ENCODE results near the gene PHKG1.
"Not testable (repeated sequence)": the region's sequence is repeated elsewhere in the genome, so short reads cannot be mapped to it uniquely, and the experiment has no call there.

Gene PHKG1

GRCh38 chr7:56115852-56116538 is 23.2 kb upstream of the PHKG1 start, which contains the start of gene NUPR2:
Gene NUPR2 (minus strand): TSS chr7:56116417. CDS start chr7:56116314, 103 bp downstream.
- Histone ChIP-seq H4K20me1 (ENCODE audit: insufficient read depth, low read length) (no peaks in the 10 kb centered on the region), H2AFZ (ENCODE audit: low read length) (no peak within 1 kb of the TSS), H3K4me2 (ENCODE audit: low read length) (no peak within 1 kb of the TSS), H3K79me2 (ENCODE audit: insufficient read depth, low read length) (no peaks in the 10 kb centered on the region), H3K4me1 (ENCODE audit: insufficient read depth, low read length, severe bottlenecking) (no peaks in the 10 kb centered on the region), H3K27me3 (ENCODE audit: insufficient read depth, low read length) (no peaks in the 10 kb centered on the region), H3K27ac (ENCODE audit: low read depth, low read length, poor library complexity, severe bottlenecking) (no peak within 1 kb of the TSS), H3K9me2 (ENCODE audit: low read depth, low read length) (no peaks in the 10 kb centered on the region), H3K9ac (ENCODE audit: low read length) (no peak within 1 kb of the TSS), H3F3A (ENCODE audit: insufficient read depth, low read length) (no peaks in the 10 kb centered on the region), H3K9me3 (ENCODE audit: low read length) (no peaks in the 10 kb centered on the region), H3K4me3 (ENCODE audit: low read depth, low read length, poor library complexity, severe bottlenecking) (no peak within 1 kb of the TSS), H3K36me3 (ENCODE audit: insufficient read depth, low read length) (no peaks in the 10 kb centered on the region)
- TF ChIP-seq EZH2 (IDR thresholded peaks at IDR 0.05; ENCODE audit: borderline replicate concordance, low read length) (no peak), CTCF (IDR thresholded peaks at IDR 0.05; ENCODE audit: low read length) (no peak)

- H3K36me3 ChIP-seq (ENCODE audit: insufficient read depth, low read length); H3K4me2 ChIP-seq (ENCODE audit: low read length); H3K9ac ChIP-seq (ENCODE audit: low read length); H4K20me1 ChIP-seq (ENCODE audit: insufficient read depth, low read length); H3K27me3 ChIP-seq (ENCODE audit: insufficient read depth, low read length); H3K27ac ChIP-seq (ENCODE audit: low read depth, low read length, poor library complexity, severe bottlenecking); H3K4me3 ChIP-seq (ENCODE audit: low read depth, low read length, poor library complexity, severe bottlenecking); H3K9me3 ChIP-seq (ENCODE audit: low read length); H3K4me1 ChIP-seq (ENCODE audit: insufficient read depth, low read length, severe bottlenecking); H3K9me2 ChIP-seq (ENCODE audit: low read depth, low read length); H3K79me2 ChIP-seq (ENCODE audit: insufficient read depth, low read length); H2AFZ ChIP-seq (ENCODE audit: low read length); H3F3A ChIP-seq (ENCODE audit: insufficient read depth, low read length): not testable (repeated sequence)
These were observed 19.5 kb upstream of the PHKG1 start for GRCh38 chr7:56112244-56112643.

GRCh38 chr7:56110611-56111010 is 17.9 kb upstream of the PHKG1 start:
- Histone ChIP-seq H3K27ac (ENCODE audit: low read depth, low read length, poor library complexity, severe bottlenecking) (no peak overlapping the region), H2AFZ (ENCODE audit: low read length) (0 out of 2 replicates have a peak overlapping the region, but pooled peaks have one; percentile 30), H3K36me3 (ENCODE audit: insufficient read depth, low read length) (peaks cover 3% of the 10 kb centered on the region; the same call in 1 of the 2 replicates), H3F3A (ENCODE audit: insufficient read depth, low read length) (no peaks in the 10 kb centered on the region), H3K4me2 (ENCODE audit: low read length) (no peak overlapping the region), H3K27me3 (ENCODE audit: insufficient read depth, low read length) (no peaks in the 10 kb centered on the region), H4K20me1 (ENCODE audit: insufficient read depth, low read length) (no peaks in the 10 kb centered on the region), H3K4me3 (ENCODE audit: low read depth, low read length, poor library complexity, severe bottlenecking) (no peak overlapping the region), H3K4me1 (ENCODE audit: insufficient read depth, low read length, severe bottlenecking) (peaks cover 13% of the 10 kb centered on the region), H3K9me2 (ENCODE audit: low read depth, low read length) (no peaks in the 10 kb centered on the region), H3K9ac (ENCODE audit: low read length) (no peak overlapping the region), H3K79me2 (ENCODE audit: insufficient read depth, low read length) (peaks cover 6% of the 10 kb centered on the region), H3K9me3 (ENCODE audit: low read length) (0 out of 2 replicates have a peak, but pooled peaks cover 5% of the 10 kb centered on the region)
- TF ChIP-seq CTCF (IDR thresholded peaks at IDR 0.05; ENCODE audit: low read length) (no peak), EZH2 (IDR thresholded peaks at IDR 0.05; ENCODE audit: borderline replicate concordance, low read length) (no peak)

GRCh38 chr7:56107954-56108258 is 15.2 kb upstream of the PHKG1 start:
- Histone ChIP-seq H3K27ac (ENCODE audit: low read depth, low read length, poor library complexity, severe bottlenecking) (no peak overlapping the region), H3K4me3 (ENCODE audit: low read depth, low read length, poor library complexity, severe bottlenecking) (no peak overlapping the region), H3F3A (ENCODE audit: insufficient read depth, low read length) (no peaks in the 10 kb centered on the region), H3K9ac (ENCODE audit: low read length) (no peak overlapping the region), H3K4me2 (ENCODE audit: low read length) (no peak overlapping the region), H3K27me3 (ENCODE audit: insufficient read depth, low read length) (no peaks in the 10 kb centered on the region), H3K36me3 (ENCODE audit: insufficient read depth, low read length) (peaks cover 29% of the 10 kb centered on the region), H3K4me1 (ENCODE audit: insufficient read depth, low read length, severe bottlenecking) (peaks cover 23% of the 10 kb centered on the region), H3K9me2 (ENCODE audit: low read depth, low read length) (no peaks in the 10 kb centered on the region), H3K79me2 (ENCODE audit: insufficient read depth, low read length) (peaks cover 19% of the 10 kb centered on the region), H4K20me1 (ENCODE audit: insufficient read depth, low read length) (0 out of 2 replicates have a peak, but pooled peaks cover 3% of the 10 kb centered on the region), H3K9me3 (ENCODE audit: low read length) (0 out of 2 replicates have a peak, but pooled peaks cover 5% of the 10 kb centered on the region), H2AFZ (ENCODE audit: low read length) (peak overlapping the region; percentile 74)
- TF ChIP-seq CTCF (IDR thresholded peaks at IDR 0.05; ENCODE audit: low read length) (no peak), EZH2 (IDR thresholded peaks at IDR 0.05; ENCODE audit: borderline replicate concordance, low read length) (no peak)
